HepG2 (cell line): ENCODE measurements around the gene CKS1B. TPM values are rescaled to one million over a fixed set of nuclear protein-coding genes. Genes with fewer than 3 reads are reported as not detected.

Experiments used
- ATF7 ChIP-seq, 2 experiments: fragments of 450-650 bp in 1 of 2; sonication (generic) in 1 of 2; formaldehyde crosslinking in 1 of 2; IDR thresholded peaks; 2 replicates each; pipeline versions ENCODE4 v1.4.0 to v1.6.1; 2016 to 2020; ENCODE audit warnings: antibody characterized with exemption in 1 of 2, mild to moderate bottlenecking in 1 of 2, missing genetic modification reagents in 1 of 2
- BRF2 ChIP-seq: sonication (generic); formaldehyde crosslinking; IDR thresholded peaks from 2 replicates; pipeline ENCODE4 v1.8.1; 2022; ENCODE audit warnings: mild to moderate bottlenecking, missing genetic modification reagents
- CBX1 ChIP-seq: IDR thresholded peaks from one replicate; pipeline ENCODE4 v1.6.1; 2016; ENCODE audit warnings: antibody characterized with exemption, low read depth
- CREB3 ChIP-seq: sonication (generic); formaldehyde crosslinking; IDR thresholded peaks from 2 replicates; pipeline ENCODE4 v1.5.0; 2020; ENCODE audit warnings: missing genetic modification reagents
- ETV5 ChIP-seq: IDR thresholded peaks from 2 replicates; pipeline ENCODE4 v1.6.1; 2018; ENCODE audit warnings: missing biosample characterization, missing genetic modification reagents, inconsistent platforms, borderline replicate concordance
- HMG20A ChIP-seq: IDR thresholded peaks from 2 replicates; pipeline ENCODE4 v1.6.1; 2016; ENCODE audit warnings: borderline replicate concordance
- IKZF1 ChIP-seq: fragments of 450-650 bp; IDR thresholded peaks from 2 replicates; pipeline ENCODE4 v1.7.1; 2016
- KAT2B ChIP-seq: fragments of 150-350 bp; IDR thresholded peaks from 2 replicates; pipeline ENCODE4 v1.6.1; 2014; ENCODE audit warnings: low read depth, low read length, borderline replicate concordance
- KAT8 ChIP-seq: IDR thresholded peaks from 2 replicates; pipeline ENCODE4 v1.6.1; 2016; ENCODE audit warnings: missing genetic modification reagents, missing compliant biosample characterization
- MAZ ChIP-seq, 2 experiments: sonication (generic) in 1 of 2; formaldehyde crosslinking in 1 of 2; IDR thresholded peaks; 2 replicates each; pipeline versions ENCODE4 v1.5.0 to v1.6.1; 2012 to 2020; ENCODE audit warnings: low read depth in 2 of 2, mild to moderate bottlenecking in 2 of 2, borderline replicate concordance in 1 of 2, improper control_type of control experiment in 1 of 2, low read length in 1 of 2, missing genetic modification reagents in 1 of 2, moderate library complexity in 1 of 2
- NR1H2 ChIP-seq: sonication (generic); formaldehyde crosslinking; IDR thresholded peaks from 2 replicates; pipeline ENCODE4 v1.8.1; 2022; ENCODE audit warnings: low read depth, missing genetic modification reagents, borderline replicate concordance
- THYN1 ChIP-seq: sonication (generic); formaldehyde crosslinking; IDR thresholded peaks from 2 replicates; pipeline ENCODE4 v1.8.1; 2023; ENCODE audit warnings: low read depth, mild to moderate bottlenecking, moderate library complexity, missing genetic modification reagents, borderline replicate concordance
- ZBTB34 ChIP-seq: sonication (generic); formaldehyde crosslinking; IDR thresholded peaks from 2 replicates; pipeline ENCODE4 v1.8.0; 2022; ENCODE audit warnings: mild to moderate bottlenecking, missing genetic modification reagents
- ZNF446 ChIP-seq: sonication (generic); formaldehyde crosslinking; IDR thresholded peaks from 2 replicates; pipeline ENCODE4 v1.5.0; 2020; ENCODE audit warnings: mild to moderate bottlenecking, missing genetic modification reagents
- ZNF75D ChIP-seq: sonication (generic); formaldehyde crosslinking; IDR thresholded peaks from 2 replicates; pipeline ENCODE4 v1.8.1; 2023; ENCODE audit warnings: missing genetic modification reagents, mild to moderate bottlenecking, borderline replicate concordance
- ZNF775 ChIP-seq: sonication (generic); formaldehyde crosslinking; IDR thresholded peaks from 2 replicates; pipeline ENCODE4 v1.4.0; 2020; ENCODE audit warnings: missing genetic modification reagents, mild to moderate bottlenecking, moderate library complexity, borderline replicate concordance
- polyA plus RNA-seq, 8 experiments: library from polyadenylated mRNA; depleted of rRNA in 3 of 8; stranded (reverse) in 7 of 8; unstranded in 1 of 8; fragments of >200 nt; fragmentation: Illumina TruSeq in 4 of 8; extraction: Trizol in 4 of 8; gene quantifications; 2 replicates each; pipeline versions ENCODE4 v1.2.1 to v1.2.3, GENCODE V29; 2011 to 2016; ENCODE audit warnings: low read depth in 4 of 8, missing spikeins in 1 of 8, mixed read lengths in 1 of 8; ENCODE audit not compliant: insufficient read depth in 1 of 8
- total RNA-seq, 5 experiments: library from RNA; depleted of rRNA; stranded (reverse); fragments of >200 nt; fragmentation: Illumina TruSeq; extraction: Trizol; gene quantifications; 2 replicates each; pipeline ENCODE4 v1.2.3, GENCODE V29; 2016; ENCODE audit warnings: low read depth in 1 of 5
- TF ChIP-seq, protein P1 (sequence below): sonication (generic); formaldehyde crosslinking; IDR thresholded peaks from 2 replicates; pipeline ENCODE4 v1.4.0; 2020; ENCODE audit warnings: missing genetic modification reagents, borderline replicate concordance
- TF ChIP-seq, protein P2 (sequence below): IDR thresholded peaks from 2 replicates; pipeline ENCODE4 v1.6.1; 2016; ENCODE audit warnings: low read depth
- TF ChIP-seq, protein P3 (sequence below): sonication (generic); formaldehyde crosslinking; IDR thresholded peaks from 2 replicates; pipeline ENCODE4 v1.4.0; 2020; ENCODE audit warnings: missing genetic modification reagents, borderline replicate concordance

Gene CKS1B
- total and polyA plus RNA-seq, 2 of the 13 experiments (the other 11 are each of a cell fraction or from before 2014, with no cell fraction given) = 217 to 222 TPM

DNA sequence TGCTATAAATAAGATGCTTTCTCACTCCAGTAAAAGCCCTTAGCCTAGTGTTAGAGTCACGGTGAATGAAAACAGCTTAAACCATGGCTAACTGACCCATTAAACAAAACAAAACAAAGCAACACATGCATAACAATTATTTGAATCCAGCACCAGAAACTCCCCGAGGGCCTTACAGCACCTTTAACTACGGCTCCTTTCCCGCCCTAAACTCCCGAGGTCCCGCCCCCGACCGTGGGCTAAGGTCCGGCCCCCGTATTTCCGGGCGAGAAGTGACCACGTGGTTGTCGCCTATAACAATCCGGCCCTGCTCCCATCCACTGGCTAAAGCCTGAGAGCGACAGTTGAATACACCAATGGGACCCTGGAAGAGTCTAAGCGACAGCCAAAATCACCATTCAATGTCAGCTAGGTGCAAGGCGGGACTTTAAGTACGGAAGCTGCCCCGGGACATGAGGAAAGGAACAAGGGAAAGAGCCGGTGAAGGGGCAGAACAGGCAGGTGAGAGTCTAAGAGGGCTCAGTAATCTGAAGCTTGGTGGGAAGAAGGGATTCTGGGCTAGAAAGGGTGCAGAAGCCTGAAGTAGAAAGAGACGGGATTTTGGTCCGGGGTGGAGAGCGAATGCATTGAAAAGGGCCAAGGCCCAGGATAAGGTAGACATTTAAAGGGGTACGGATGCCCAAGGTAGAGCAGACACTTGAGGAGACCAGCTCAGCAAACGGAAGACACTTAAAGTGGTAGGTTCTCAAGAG, 8.6 kb downstream of the CKS1B start, which contains the start of gene FLAD1 (continued):
- TF ChIP-seq BRF2 = no peak
- TF ChIP-seq NR1H2 (CRISPR knock-in tag) = no peak
- TF ChIP-seq ZNF446 = no peak
- no peak for TF ChIP-seq ATF7 (IDR thresholded peaks at IDR 0.05)
- no peak for TF ChIP-seq ATF7 (CRISPR knock-in tag; IDR thresholded peaks at IDR 0.05)
- peak; percentile 40; the same call in 1 of the 2 replicates for TF ChIP-seq ZBTB34
- TF ChIP-seq CREB3 (CRISPR knock-in tag) = no peak
- TF ChIP-seq, protein P1, sequence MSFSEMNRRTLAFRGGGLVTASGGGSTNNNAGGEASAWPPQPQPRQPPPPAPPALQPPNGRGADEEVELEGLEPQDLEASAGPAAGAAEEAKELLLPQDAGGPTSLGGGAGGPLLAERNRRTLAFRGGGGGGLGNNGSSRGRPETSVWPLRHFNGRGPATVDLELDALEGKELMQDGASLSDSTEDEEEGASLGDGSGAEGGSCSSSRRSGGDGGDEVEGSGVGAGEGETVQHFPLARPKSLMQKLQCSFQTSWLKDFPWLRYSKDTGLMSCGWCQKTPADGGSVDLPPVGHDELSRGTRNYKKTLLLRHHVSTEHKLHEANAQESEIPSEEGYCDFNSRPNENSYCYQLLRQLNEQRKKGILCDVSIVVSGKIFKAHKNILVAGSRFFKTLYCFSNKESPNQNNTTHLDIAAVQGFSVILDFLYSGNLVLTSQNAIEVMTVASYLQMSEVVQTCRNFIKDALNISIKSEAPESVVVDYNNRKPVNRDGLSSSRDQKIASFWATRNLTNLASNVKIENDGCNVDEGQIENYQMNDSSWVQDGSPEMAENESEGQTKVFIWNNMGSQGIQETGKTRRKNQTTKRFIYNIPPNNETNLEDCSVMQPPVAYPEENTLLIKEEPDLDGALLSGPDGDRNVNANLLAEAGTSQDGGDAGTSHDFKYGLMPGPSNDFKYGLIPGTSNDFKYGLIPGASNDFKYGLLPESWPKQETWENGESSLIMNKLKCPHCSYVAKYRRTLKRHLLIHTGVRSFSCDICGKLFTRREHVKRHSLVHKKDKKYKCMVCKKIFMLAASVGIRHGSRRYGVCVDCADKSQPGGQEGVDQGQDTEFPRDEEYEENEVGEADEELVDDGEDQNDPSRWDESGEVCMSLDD = no peak
- no peak for TF ChIP-seq THYN1
- no peak for TF ChIP-seq ZNF775 (CRISPR knock-in tag)
- TF ChIP-seq MAZ (IDR thresholded peaks at IDR 0.05; ENCODE audit: borderline replicate concordance, low read depth, low read length) = no peak
- TF ChIP-seq MAZ (CRISPR knock-in tag; IDR thresholded peaks at IDR 0.05; ENCODE audit: low read depth) = no peak
- no peak for TF ChIP-seq HMG20A (CRISPR knock-in tag)
- TF ChIP-seq, protein P2, sequence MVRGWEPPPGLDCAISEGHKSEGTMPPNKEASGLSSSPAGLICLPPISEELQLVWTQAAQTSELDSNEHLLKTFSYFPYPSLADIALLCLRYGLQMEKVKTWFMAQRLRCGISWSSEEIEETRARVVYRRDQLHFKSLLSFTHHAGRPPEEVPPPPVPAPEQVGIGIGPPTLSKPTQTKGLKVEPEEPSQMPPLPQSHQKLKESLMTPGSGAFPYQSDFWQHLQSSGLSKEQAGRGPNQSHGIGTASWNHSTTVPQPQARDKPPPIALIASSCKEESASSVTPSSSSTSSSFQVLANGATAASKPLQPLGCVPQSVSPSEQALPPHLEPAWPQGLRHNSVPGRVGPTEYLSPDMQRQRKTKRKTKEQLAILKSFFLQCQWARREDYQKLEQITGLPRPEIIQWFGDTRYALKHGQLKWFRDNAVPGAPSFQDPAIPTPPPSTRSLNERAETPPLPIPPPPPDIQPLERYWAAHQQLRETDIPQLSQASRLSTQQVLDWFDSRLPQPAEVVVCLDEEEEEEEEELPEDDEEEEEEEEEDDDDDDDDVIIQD (CRISPR knock-in tag) = no peak
- TF ChIP-seq, protein P3, sequence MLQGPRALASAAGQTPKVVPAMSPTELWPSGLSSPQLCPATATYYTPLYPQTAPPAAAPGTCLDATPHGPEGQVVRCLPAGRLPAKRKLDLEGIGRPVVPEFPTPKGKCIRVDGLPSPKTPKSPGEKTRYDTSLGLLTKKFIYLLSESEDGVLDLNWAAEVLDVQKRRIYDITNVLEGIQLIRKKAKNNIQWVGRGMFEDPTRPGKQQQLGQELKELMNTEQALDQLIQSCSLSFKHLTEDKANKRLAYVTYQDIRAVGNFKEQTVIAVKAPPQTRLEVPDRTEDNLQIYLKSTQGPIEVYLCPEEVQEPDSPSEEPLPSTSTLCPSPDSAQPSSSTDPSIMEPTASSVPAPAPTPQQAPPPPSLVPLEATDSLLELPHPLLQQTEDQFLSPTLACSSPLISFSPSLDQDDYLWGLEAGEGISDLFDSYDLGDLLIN (CRISPR knock-in tag) = no peak
- no peak for TF ChIP-seq CBX1
- no peak; the same call in 1 of the 2 replicates for TF ChIP-seq ETV5 (CRISPR knock-in tag)
- no peak for TF ChIP-seq ZNF75D (CRISPR knock-in tag)
- TF ChIP-seq KAT8 (CRISPR knock-in tag) = peak; percentile 93
- TF ChIP-seq KAT2B = no peak
- TF ChIP-seq IKZF1 = no peak
